ENCODE results near the gene SCYGR8.
"Not testable (repeated sequence)": the region's sequence is repeated elsewhere in the genome, so short reads cannot be mapped to it uniquely, and the experiment has no call there.

Gene SCYGR8, protein sequence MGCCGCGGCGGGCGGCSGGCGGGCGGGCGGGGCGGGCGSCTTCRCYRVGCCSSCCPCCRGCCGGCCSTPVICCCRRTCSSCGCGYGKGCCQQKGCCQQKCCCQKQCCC

DNA sequence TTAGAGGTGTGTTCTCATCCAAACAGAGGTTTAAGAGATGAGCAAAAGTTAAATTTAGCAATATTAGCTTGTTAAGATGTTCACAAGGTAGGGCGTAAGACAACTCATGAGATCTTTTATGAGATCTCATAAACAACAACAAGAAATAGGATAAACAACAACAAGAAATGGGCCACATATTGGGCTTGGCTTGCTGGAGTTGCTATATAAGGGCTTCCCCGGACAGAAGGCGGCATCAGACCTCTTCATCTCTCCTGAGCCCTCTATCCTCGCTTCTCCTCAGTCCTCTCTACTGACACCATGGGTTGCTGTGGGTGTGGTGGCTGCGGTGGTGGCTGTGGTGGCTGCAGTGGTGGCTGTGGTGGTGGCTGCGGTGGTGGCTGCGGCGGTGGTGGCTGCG lies at the start of gene SCYGR8:
Gene SCYGR8, plus strand, starts transcription at position 301 of the 400 bp plus-strand sequence. Its CDS starts 0 bp downstream, at position 301.
- H3K4me3 ChIP-seq (ENCODE audit: low read length) = no peak within 1 kb of the TSS
- no peak for TF ChIP-seq ZNF274 (IDR thresholded peaks at IDR 0.05; ENCODE audit: low read depth, low read length)

- no peak overlapping the region for H3K4me3 ChIP-seq (ENCODE audit: low read length)
- TF ChIP-seq ZNF274 (IDR thresholded peaks at IDR 0.05; ENCODE audit: low read depth, low read length) = no peak
Observed at GRCh38 chr2:227696990-227697679, 48.6 kb upstream of the SCYGR8 start.

- H3K4me3 ChIP-seq (ENCODE audit: low read length) = no peak overlapping the region
- no peak for TF ChIP-seq ZNF274 (IDR thresholded peaks at IDR 0.05; ENCODE audit: low read depth, low read length)
Observed at GRCh38 chr2:227701556-227701955, 44.1 kb upstream of the SCYGR8 start.

DNA sequence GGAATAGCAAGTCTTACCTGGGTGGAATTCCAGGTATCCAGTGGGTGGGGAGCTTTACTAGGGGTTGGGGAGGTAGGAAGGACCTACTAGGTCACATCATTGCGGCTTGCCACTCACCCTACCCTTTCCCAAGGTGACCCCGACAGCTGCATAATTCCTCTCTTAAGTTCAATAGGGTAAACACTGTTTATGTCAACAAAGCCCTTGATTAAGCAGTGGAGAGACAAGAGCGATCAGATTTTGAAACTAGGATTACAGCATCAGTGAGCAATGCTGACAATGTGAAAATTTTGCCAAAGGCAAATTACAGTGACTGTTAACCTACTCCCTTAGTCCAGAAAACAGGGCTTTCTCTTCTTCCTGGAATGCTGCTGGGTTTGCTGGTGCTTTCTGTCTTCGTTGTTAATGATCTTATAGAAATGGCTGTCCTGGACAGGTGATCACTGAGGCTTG lies 42.4 kb upstream of the SCYGR8 start:
- TF ChIP-seq ZNF274 (IDR thresholded peaks at IDR 0.05; ENCODE audit: low read depth, low read length) = no peak
- no peak overlapping the region for H3K4me3 ChIP-seq (ENCODE audit: low read length)

- H3K4me3 ChIP-seq (ENCODE audit: low read length) = no peak overlapping the region
- TF ChIP-seq ZNF274 (IDR thresholded peaks at IDR 0.05; ENCODE audit: low read depth, low read length) = no peak
Observed at GRCh38 chr2:227703961-227704360, 41.7 kb upstream of the SCYGR8 start.

DNA sequence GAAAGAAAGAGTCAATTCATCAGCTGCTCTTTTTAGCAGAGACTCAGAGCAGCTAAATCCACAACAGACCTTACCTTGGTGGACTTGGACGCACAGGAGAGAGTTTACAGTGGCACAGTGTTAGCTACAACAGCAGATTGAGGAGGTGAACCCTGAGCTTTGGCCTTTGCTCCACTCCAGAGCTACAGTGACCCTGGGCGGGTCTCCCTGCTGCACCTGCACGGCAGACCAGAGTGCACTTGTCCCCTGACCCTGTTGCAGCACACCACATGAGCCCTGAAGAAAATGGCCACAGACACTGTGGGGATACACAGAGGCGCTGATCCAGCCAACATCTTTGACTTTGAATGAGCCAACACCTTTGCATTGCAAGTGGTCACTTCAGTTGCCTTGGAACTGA lies 38.8 kb upstream of the SCYGR8 start:
- no peak for TF ChIP-seq ZNF274 (IDR thresholded peaks at IDR 0.05; ENCODE audit: low read depth, low read length)

DNA sequence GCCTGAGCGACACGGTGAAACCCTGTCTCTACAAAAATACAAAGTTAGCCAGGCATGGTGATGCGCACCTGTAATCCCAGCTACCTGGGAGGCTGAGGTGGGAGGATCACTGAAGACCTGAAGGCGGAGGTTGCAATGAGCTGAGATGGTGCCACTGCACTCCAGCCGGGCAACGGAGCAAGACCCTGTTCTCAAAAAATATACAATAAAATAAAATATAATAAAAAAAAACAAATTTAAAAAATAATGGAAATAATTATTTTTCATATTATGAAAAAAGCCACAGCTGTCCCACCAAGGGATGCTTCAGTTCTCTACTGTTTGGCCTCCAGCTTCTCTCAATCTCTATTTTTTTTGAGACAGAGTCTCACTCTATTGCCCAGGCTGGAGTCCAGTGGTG lies 38.3 kb upstream of the SCYGR8 start:
- no peak for TF ChIP-seq ZNF274 (IDR thresholded peaks at IDR 0.05; ENCODE audit: low read depth, low read length)
- no peak overlapping the region for H3K4me3 ChIP-seq (ENCODE audit: low read length)

More for the DNA sequence above, 38.8 kb upstream of the SCYGR8 start:
- no peak overlapping the region for H3K4me3 ChIP-seq (ENCODE audit: low read length)

- TF ChIP-seq ZNF274 (IDR thresholded peaks at IDR 0.05; ENCODE audit: low read depth, low read length) = no peak
- no peak overlapping the region for H3K4me3 ChIP-seq (ENCODE audit: low read length)
Observed at GRCh38 chr2:227710986-227711385, 34.7 kb upstream of the SCYGR8 start.

- no peak for TF ChIP-seq ZNF274 (IDR thresholded peaks at IDR 0.05; ENCODE audit: low read depth, low read length)
- no peak overlapping the region for H3K4me3 ChIP-seq (ENCODE audit: low read length)
Observed at GRCh38 chr2:227713291-227713690, 32.4 kb upstream of the SCYGR8 start.

DNA sequence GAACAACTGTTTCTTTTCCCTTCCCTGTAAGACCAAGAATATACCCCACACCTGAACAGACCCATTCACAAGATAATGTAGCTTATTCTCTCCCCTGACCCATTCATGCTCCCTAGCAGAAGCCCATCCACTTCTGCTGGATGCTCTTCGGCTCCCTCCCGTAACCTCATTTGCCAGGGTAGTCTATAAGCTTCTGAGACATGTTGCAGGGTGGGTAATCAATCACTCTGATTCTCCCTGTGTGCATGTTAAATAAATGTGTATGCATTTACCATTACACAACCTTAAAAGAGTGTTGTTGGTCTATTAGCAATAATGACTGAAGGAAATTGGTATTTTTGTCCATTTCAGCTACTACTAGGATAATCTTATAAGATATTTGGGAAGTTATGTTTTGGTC lies 29.2 kb upstream of the SCYGR8 start:
- no peak for TF ChIP-seq ZNF274 (IDR thresholded peaks at IDR 0.05; ENCODE audit: low read depth, low read length)
- H3K4me3 ChIP-seq (ENCODE audit: low read length) = no peak overlapping the region

DNA sequence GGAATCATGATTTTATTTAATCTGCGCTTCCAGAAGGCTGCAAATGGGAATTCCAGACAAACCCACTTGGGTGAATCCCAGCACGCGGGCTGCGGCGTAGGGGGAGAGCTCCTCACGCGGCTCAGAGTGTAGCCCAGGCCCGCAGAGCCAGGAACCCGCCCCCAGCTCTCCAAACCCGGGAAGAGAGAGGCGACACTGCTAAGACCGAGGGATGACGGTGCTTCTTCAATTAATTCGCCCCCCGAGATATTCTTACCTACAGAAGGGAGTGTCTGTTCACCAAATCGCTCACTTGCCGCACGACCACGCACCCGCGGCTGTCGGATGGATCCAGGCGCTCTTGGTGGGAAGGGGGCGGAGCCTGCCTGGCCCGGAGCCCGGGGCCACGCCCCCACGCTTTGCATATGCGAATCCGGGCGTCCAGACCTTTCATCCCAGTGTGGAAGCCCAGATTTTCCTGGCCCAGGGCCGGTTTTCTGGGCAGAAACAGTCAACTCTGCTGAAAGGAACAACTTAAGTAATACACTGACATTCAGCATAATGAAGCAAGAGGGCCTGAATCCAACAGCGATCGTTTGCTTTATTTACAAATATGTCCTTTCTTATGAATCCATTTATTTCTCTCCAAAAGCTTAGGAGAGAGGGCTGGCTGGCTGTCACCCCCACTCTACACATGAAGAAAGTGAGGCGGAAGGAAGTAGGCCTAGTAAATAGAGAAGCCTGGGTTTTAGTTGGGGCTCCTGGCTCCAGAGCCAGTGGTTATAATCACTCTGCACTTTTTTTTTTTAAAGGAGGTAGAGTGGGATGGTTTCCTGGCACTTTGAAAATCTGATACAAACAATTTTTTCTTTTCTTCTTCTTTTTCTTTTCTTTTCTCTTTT lies 27.8 kb upstream of the SCYGR8 start, which contains the start of gene SLC19A3:
Gene SLC19A3, minus strand, starts transcription at position 342 of the 881 bp plus-strand sequence. CDS start 15,710 bp downstream, outside the sequence.
- no peak within 1 kb of the TSS; the same call in 1 of the 2 replicates for H3K4me3 ChIP-seq (ENCODE audit: low read length)

DNA sequence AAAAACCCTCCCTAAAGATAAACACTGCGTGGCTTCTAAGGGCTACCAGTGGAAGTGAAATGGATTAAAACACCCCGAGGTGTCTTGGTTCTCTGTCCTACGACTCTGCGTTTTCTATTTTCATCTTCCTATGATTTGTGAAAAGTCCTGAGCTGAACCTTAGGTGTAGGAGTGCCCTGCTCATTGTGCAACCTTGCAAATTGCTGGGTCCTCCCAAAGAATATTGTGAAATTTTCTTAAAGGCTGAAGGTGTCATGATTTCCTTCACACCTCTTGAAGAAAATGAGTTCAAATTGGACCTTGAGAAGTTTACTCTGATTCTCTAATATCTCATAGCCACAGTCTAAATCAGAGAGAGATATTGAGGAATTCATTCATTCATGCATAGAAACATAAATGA lies 26.1 kb upstream of the SCYGR8 start:
- H3K4me3 ChIP-seq (ENCODE audit: low read length) = no peak overlapping the region
- TF ChIP-seq ZNF274 (IDR thresholded peaks at IDR 0.05; ENCODE audit: low read depth, low read length) = no peak

More for the DNA sequence above, 27.8 kb upstream of the SCYGR8 start, which contains the start of gene SLC19A3:
- TF ChIP-seq ZNF274 (IDR thresholded peaks at IDR 0.05; ENCODE audit: low read depth, low read length) = no peak

DNA sequence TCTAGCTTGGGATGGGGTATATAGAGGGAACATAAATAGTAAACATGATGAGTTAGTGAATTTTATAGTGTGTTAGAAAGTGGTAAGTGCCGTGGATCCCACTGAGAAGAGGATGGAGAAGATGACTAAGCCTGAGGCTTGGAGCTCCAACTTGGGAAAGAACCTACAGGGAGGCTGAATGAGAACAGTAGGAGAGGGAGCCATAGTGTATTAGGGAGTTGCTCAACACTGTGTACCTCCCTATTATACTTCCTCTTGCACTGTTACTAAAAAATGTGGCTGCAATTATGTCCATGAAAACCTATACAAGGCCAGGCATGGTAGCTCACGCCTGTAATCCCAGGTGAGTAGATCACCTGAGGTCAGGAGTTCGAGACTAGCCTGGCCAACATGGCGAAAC lies 25.0 kb upstream of the SCYGR8 start:
- no peak overlapping the region for H3K4me3 ChIP-seq (ENCODE audit: low read length)
- TF ChIP-seq ZNF274 (IDR thresholded peaks at IDR 0.05; ENCODE audit: low read depth, low read length) = no peak

- H3K4me3 ChIP-seq (ENCODE audit: low read length) = not testable (repeated sequence)
Observed at GRCh38 chr2:227722821-227723220, 22.9 kb upstream of the SCYGR8 start.

All from GM08714 (cell line).